ENCODE results near the gene RAB10.
"Not testable (repeated sequence)": the region's sequence is repeated elsewhere in the genome, so short reads cannot be mapped to it uniquely, and the experiment has no call there.

The RAB10 gene

DNA sequence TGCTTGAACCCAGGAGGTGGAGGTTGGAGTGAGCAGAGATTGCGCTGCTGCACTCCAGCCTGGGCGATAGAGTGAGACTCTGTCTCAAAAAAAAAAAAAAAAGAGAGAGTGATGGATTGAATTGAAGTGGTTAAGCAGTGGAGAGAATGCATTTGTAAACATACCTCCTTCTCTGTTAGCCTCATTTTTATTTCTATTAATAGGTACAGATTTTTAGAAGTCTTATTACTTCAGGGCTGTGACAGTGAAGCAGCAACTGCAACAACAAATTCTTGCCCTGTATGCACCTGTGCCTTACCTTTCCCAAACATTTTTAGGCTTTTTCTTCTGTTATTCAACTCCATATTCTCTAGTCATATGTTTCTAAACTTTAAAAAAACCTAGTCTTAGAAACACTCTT, 55.5 kb downstream of the RAB10 start:
- Histone ChIP-seq H3K4me1 (ENCODE audit: control insufficient read depth, insufficient read depth, low read length) (no peaks in the 10 kb centered on the region), H3K27me3 (ENCODE audit: control insufficient read depth, insufficient read depth, low read length) (no peaks in the 10 kb centered on the region), H3K27ac (ENCODE audit: low read length) (no peak overlapping the region), H3K36me3 (ENCODE audit: control insufficient read depth, insufficient read depth, low read length) (no peaks in the 10 kb centered on the region), H3K4me3 (ENCODE audit: low read length) (no peak overlapping the region), H3K9me3 (ENCODE audit: control insufficient read depth, insufficient read depth, low read length) (no peaks in the 10 kb centered on the region)
- WGBS (ENCODE audit: insufficient coverage, insufficient read length) = no CpG with 5 or more reads among the region's 2 CpGs
- DNase-seq (ENCODE audit: low read depth, low spot score) = no peak

DNA sequence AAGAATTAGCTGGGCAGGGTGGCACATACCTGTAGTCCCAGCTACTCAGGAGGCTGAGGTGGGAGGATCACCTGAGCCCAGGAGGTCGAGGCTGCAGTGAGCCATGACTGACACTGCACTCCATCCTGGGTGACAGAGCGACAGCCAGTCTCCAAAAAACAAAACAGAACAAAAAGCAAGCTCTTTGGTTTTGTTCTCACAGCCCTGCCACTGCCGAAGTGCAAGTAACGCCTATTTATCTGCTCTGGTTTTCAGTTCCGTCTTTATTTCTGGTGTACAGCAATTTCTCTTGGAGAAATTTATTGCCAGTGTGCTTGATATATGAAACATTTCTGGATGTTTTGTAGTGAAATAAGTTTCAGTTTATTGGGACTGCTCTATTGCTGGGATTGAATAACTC, 61.9 kb downstream of the RAB10 start:
- Histone ChIP-seq H3K4me1 (ENCODE audit: control insufficient read depth, insufficient read depth, low read length) (no peaks in the 10 kb centered on the region), H3K36me3 (ENCODE audit: control insufficient read depth, insufficient read depth, low read length) (no peaks in the 10 kb centered on the region), H3K27ac (ENCODE audit: low read length) (no peak overlapping the region), H3K9me3 (ENCODE audit: control insufficient read depth, insufficient read depth, low read length) (no peaks in the 10 kb centered on the region), H3K27me3 (ENCODE audit: control insufficient read depth, insufficient read depth, low read length) (no peaks in the 10 kb centered on the region), H3K4me3 (ENCODE audit: low read length) (no peak overlapping the region)
- no CpG with 5 or more reads among the region's 5 CpGs for WGBS (ENCODE audit: insufficient coverage, insufficient read length)
- no peak for DNase-seq (ENCODE audit: low read depth, low spot score)

DNA sequence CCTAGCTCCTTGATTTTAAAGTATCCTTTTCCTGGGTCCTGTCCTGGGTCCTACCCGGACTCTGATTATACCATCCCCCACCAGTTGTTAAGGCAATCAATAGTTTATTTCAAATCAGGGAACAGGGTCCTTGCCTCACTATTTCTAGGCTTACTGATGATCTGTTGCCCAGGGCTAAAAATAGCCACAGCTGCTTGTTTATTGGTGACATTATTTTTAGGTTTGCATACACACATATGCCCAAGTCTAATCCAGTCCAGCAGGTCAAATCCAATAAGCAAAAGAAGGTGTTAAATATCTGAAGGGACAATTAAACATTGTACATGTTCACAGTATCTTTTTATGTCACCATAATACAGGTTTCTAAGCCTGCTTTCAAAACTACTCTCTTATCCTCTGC, 66.0 kb downstream of the RAB10 start:
- Histone ChIP-seq H3K27me3 (ENCODE audit: control insufficient read depth, insufficient read depth, low read length) (no peaks in the 10 kb centered on the region), H3K4me1 (ENCODE audit: control insufficient read depth, insufficient read depth, low read length) (no peaks in the 10 kb centered on the region)
- no CpG with 5 or more reads among the region's 1 CpG for WGBS (ENCODE audit: insufficient coverage, insufficient read length)

DNA sequence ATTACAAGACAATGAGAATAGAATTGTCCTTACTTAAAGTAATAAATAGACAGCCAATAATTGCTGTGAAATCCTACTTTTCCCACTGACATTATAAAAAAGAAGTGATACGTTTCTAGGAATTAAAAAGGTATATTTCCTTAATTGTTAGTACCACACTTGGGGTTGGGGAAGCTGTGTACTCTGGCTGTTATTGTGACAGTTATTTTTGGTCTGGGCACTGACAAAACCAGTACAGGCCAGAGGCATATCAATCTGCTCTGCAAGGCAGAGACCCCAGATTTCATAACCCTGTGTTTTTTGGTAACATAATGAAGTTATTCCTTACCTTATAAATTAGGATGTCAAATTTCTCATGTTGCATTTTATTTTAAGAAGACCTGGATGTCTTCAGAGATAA, 66.5 kb downstream of the RAB10 start:
- no peak for DNase-seq (ENCODE audit: low read depth, low spot score)
- Histone ChIP-seq H3K4me1 (ENCODE audit: control insufficient read depth, insufficient read depth, low read length) (no peaks in the 10 kb centered on the region), H3K4me3 (ENCODE audit: low read length) (no peak overlapping the region), H3K36me3 (ENCODE audit: control insufficient read depth, insufficient read depth, low read length) (no peaks in the 10 kb centered on the region; the same call in 1 of the 2 replicates), H3K27me3 (ENCODE audit: control insufficient read depth, insufficient read depth, low read length) (no peaks in the 10 kb centered on the region), H3K9me3 (ENCODE audit: control insufficient read depth, insufficient read depth, low read length) (no peaks in the 10 kb centered on the region), H3K27ac (ENCODE audit: low read length) (no peak overlapping the region)
- no CpG with 5 or more reads among the region's 1 CpG for WGBS (ENCODE audit: insufficient coverage, insufficient read length)

More for the DNA sequence above, 66.0 kb downstream of the RAB10 start:
- Histone ChIP-seq H3K36me3 (ENCODE audit: control insufficient read depth, insufficient read depth, low read length) (no peaks in the 10 kb centered on the region; the same call in 1 of the 2 replicates), H3K9me3 (ENCODE audit: control insufficient read depth, insufficient read depth, low read length) (no peaks in the 10 kb centered on the region), H3K27ac (ENCODE audit: low read length) (no peak overlapping the region), H3K4me3 (ENCODE audit: low read length) (no peak overlapping the region)
- DNase-seq (ENCODE audit: low read depth, low spot score) = no peak

DNA sequence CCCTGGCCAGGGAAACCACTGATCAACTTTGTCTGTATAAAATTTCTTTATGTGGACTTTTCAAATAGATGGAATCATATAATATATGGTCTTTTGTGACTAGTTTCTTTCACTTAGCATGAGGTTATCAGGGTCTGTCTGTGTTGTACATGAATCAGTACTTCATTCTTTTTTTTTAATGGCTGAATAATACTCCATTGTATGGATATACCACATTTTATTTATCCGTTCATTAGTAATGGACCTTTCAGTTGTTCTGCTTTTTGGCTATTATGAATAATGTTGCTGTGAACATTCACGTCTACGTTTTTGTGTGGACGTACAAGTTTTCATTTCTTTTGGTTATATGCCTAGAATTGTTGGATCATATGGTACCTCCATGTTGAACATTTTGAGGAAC, 69.9 kb downstream of the RAB10 start:
- no peaks in the 10 kb centered on the region; the same call in 1 of the 2 replicates for H3K36me3 ChIP-seq (ENCODE audit: control insufficient read depth, insufficient read depth, low read length)
- WGBS (ENCODE audit: insufficient coverage, insufficient read length) = no CpG with 5 or more reads among the region's 4 CpGs

DNA sequence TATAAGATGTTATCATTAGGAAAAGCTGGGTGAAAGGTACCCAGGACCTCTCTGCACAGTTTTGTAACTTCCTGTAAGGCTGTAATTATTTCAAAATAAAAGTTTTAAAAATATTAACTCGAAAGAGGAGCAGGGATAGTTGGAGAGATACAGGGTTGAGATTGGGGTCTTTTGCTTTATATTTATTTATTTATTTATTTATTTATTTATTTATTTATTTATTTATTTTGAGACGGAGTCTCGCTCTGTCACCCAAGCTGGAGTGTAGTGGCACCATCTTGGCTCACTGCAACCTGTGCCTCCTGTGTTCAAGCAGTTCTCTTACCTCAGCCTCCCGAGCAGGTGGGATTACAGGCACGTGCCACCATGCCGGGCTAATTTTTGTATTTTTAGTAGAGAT, 74.8 kb downstream of the RAB10 start:
- not testable (repeated sequence) for H3K9me3 ChIP-seq (ENCODE audit: control insufficient read depth, insufficient read depth, low read length); H3K4me3 ChIP-seq (ENCODE audit: low read length); DNase-seq (ENCODE audit: low read depth, low spot score); H3K4me1 ChIP-seq (ENCODE audit: control insufficient read depth, insufficient read depth, low read length); H3K27me3 ChIP-seq (ENCODE audit: control insufficient read depth, insufficient read depth, low read length); H3K36me3 ChIP-seq (ENCODE audit: control insufficient read depth, insufficient read depth, low read length); H3K27ac ChIP-seq (ENCODE audit: low read length)
- WGBS (ENCODE audit: insufficient coverage, insufficient read length) = no CpG with 5 or more reads among the region's 6 CpGs

More for the DNA sequence above, 69.9 kb downstream of the RAB10 start:
- no peaks in the 10 kb centered on the region for H3K4me1 ChIP-seq (ENCODE audit: control insufficient read depth, insufficient read depth, low read length)
- H3K27me3 ChIP-seq (ENCODE audit: control insufficient read depth, insufficient read depth, low read length) = no peaks in the 10 kb centered on the region
- DNase-seq (ENCODE audit: low read depth, low spot score) = no peak
- no peaks in the 10 kb centered on the region for H3K9me3 ChIP-seq (ENCODE audit: control insufficient read depth, insufficient read depth, low read length)
- no peak overlapping the region for H3K4me3 ChIP-seq (ENCODE audit: low read length)
- H3K27ac ChIP-seq (ENCODE audit: low read length) = no peak overlapping the region

DNA sequence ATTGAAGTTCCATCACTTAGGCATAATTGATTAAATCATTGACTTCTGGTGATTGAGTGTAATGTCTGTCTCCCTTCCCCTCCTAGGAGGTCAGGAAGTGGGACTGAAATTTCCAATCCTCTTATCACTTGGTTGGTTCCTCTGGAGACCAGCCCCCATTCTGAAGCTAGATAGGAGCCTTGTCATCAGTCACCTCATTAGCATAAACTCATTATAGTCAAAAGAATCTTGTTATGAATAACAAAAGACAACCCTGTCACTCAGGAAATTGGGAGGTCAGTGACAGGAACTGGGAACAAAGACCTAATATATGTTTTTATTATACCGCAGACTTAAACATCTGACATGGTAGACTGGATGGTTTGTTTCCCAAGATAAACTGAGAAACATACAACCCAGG, 78.3 kb downstream of the RAB10 start:
- Histone ChIP-seq H3K27me3 (ENCODE audit: control insufficient read depth, insufficient read depth, low read length) (no peaks in the 10 kb centered on the region), H3K4me1 (ENCODE audit: control insufficient read depth, insufficient read depth, low read length) (no peaks in the 10 kb centered on the region), H3K27ac (ENCODE audit: low read length) (no peak overlapping the region), H3K9me3 (ENCODE audit: control insufficient read depth, insufficient read depth, low read length) (no peaks in the 10 kb centered on the region), H3K36me3 (ENCODE audit: control insufficient read depth, insufficient read depth, low read length) (peaks cover 2% of the 10 kb centered on the region; the same call in 1 of the 2 replicates), H3K4me3 (ENCODE audit: low read length) (no peak overlapping the region)
- no peak for DNase-seq (ENCODE audit: low read depth, low spot score)
- WGBS (ENCODE audit: insufficient coverage, insufficient read length) = no CpG with 5 or more reads among the region's 1 CpG

DNA sequence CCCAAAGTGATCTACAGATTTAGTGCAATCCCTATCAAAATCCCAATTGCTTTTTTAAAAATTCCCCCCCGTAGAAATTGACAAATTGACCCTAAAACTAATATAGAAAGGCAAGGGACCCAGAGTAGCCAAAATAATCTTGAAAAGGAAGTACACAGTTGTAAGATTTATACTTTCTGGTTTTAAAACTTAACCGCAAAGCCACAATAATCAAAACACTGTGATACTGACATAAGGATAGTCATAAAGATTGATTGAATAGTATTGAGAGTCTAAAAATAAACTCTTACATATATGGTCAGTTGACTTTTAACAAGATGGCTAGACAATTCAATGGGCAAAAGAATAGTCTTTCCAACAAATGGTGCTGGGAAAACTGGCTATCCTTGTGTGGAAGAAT, 80.3 kb downstream of the RAB10 start:
- H3K4me1 ChIP-seq (ENCODE audit: control insufficient read depth, insufficient read depth, low read length) = no peaks in the 10 kb centered on the region; the same call in 1 of the 2 replicates
- H3K36me3 ChIP-seq (ENCODE audit: control insufficient read depth, insufficient read depth, low read length) = peaks cover 2% of the 10 kb centered on the region; the same call in 1 of the 2 replicates
- WGBS (ENCODE audit: insufficient coverage, insufficient read length) = no CpG with 5 or more reads among the region's 2 CpGs

DNA sequence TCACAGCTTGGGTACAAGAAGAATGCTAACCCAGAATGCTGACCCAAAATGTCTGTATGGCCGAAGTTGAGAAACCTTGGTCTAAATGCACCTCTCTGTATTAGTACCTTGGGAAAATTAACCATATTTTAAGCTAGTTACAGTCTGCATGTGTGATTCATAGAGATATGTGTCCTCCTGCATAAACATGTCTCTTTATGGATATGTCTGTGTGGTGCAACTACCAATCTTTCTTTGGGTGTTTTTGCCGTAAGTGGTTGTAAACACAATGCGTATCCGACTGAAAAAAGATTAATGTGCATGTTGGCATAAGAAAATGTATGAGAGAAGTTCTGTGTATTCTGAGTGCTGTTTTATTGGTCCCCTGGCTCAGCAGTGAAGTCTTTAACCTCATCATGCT, 84.8 kb downstream of the RAB10 start:
- WGBS (ENCODE audit: insufficient coverage, insufficient read length) = no CpG with 5 or more reads among the region's 4 CpGs
- DNase-seq (ENCODE audit: low read depth, low spot score) = no peak
- no peaks in the 10 kb centered on the region; the same call in 1 of the 2 replicates for H3K4me1 ChIP-seq (ENCODE audit: control insufficient read depth, insufficient read depth, low read length)

More for the DNA sequence above, 80.3 kb downstream of the RAB10 start:
- DNase-seq (ENCODE audit: low read depth, low spot score) = no peak
- Histone ChIP-seq H3K9me3 (ENCODE audit: control insufficient read depth, insufficient read depth, low read length) (no peaks in the 10 kb centered on the region), H3K27me3 (ENCODE audit: control insufficient read depth, insufficient read depth, low read length) (no peaks in the 10 kb centered on the region), H3K4me3 (ENCODE audit: low read length) (no peak overlapping the region), H3K27ac (ENCODE audit: low read length) (no peak overlapping the region)

DNA sequence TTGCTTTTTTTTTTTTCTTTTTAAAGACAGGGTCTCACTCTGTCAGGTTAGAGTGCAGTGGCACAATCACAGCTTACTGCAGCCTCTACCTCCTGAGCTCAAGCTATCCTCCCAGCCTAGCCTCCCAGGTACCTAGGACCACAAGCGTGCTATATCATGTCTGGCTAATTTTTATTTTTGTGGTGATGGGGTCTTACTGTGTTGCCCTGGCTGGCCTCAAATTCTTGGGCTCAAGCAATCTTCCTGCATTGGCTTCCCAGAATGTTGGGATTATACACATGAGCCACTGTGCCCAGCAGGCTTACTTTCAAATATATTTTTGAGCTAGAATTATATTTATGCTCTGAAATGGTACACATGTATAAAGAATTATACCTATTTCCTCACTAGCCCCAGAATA, 85.6 kb downstream of the RAB10 start:
- Histone ChIP-seq H3K36me3 (ENCODE audit: control insufficient read depth, insufficient read depth, low read length) (no peaks in the 10 kb centered on the region), H3K27me3 (ENCODE audit: control insufficient read depth, insufficient read depth, low read length) (no peaks in the 10 kb centered on the region), H3K4me3 (ENCODE audit: low read length) (no peak overlapping the region), H3K4me1 (ENCODE audit: control insufficient read depth, insufficient read depth, low read length) (no peaks in the 10 kb centered on the region; the same call in 1 of the 2 replicates), H3K27ac (ENCODE audit: low read length) (no peak overlapping the region), H3K9me3 (ENCODE audit: control insufficient read depth, insufficient read depth, low read length) (no peaks in the 10 kb centered on the region)
- no peak for DNase-seq (ENCODE audit: low read depth, low spot score)
- no CpG with 5 or more reads among the region's 1 CpG for WGBS (ENCODE audit: insufficient coverage, insufficient read length)

More for the DNA sequence above, 84.8 kb downstream of the RAB10 start:
- Histone ChIP-seq H3K27me3 (ENCODE audit: control insufficient read depth, insufficient read depth, low read length) (no peaks in the 10 kb centered on the region), H3K27ac (ENCODE audit: low read length) (no peak overlapping the region), H3K9me3 (ENCODE audit: control insufficient read depth, insufficient read depth, low read length) (no peaks in the 10 kb centered on the region), H3K4me3 (ENCODE audit: low read length) (no peak overlapping the region), H3K36me3 (ENCODE audit: control insufficient read depth, insufficient read depth, low read length) (no peaks in the 10 kb centered on the region)

DNA sequence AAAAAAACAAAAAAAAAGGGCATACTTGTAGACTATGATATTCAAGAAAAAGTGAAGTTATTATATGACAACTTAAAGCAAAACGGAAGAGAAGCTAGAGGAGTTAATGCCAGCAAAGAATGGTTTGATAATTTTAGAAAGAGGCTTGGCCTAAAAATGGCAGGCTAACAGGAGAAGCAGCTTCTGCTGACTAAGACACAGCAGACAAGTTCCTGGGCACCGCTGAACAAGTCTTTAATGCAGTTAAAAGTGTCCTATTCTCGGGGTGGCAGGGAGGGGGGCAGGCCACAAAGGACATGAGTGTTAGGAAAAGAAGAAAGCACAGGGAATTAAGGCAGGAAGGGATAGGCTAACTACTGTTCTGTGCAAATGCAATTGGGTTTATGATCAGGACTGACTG, 88.7 kb downstream of the RAB10 start:
- Histone ChIP-seq H3K36me3 (ENCODE audit: control insufficient read depth, insufficient read depth, low read length) (no peaks in the 10 kb centered on the region), H3K9me3 (ENCODE audit: control insufficient read depth, insufficient read depth, low read length) (no peaks in the 10 kb centered on the region), H3K4me1 (ENCODE audit: control insufficient read depth, insufficient read depth, low read length) (no peaks in the 10 kb centered on the region; the same call in 1 of the 2 replicates), H3K27ac (ENCODE audit: low read length) (no peak overlapping the region), H3K4me3 (ENCODE audit: low read length) (no peak overlapping the region), H3K27me3 (ENCODE audit: control insufficient read depth, insufficient read depth, low read length) (no peaks in the 10 kb centered on the region)
- WGBS (ENCODE audit: insufficient coverage, insufficient read length) = no CpG with 5 or more reads among the region's 3 CpGs
- DNase-seq (ENCODE audit: low read depth, low spot score) = no peak

Data from iPS DF 6.9 (cell line).